Amygdala (tissue), 56 donors: Measurements from ENCODE around the gene UGDH.

ENCODE experiments used
- DNase-seq, 56 donors: peaks; one replicate each; lab custom pipeline; 2025; lab: John Stamatoyannopoulos, UW

UGDH gene

DNA sequence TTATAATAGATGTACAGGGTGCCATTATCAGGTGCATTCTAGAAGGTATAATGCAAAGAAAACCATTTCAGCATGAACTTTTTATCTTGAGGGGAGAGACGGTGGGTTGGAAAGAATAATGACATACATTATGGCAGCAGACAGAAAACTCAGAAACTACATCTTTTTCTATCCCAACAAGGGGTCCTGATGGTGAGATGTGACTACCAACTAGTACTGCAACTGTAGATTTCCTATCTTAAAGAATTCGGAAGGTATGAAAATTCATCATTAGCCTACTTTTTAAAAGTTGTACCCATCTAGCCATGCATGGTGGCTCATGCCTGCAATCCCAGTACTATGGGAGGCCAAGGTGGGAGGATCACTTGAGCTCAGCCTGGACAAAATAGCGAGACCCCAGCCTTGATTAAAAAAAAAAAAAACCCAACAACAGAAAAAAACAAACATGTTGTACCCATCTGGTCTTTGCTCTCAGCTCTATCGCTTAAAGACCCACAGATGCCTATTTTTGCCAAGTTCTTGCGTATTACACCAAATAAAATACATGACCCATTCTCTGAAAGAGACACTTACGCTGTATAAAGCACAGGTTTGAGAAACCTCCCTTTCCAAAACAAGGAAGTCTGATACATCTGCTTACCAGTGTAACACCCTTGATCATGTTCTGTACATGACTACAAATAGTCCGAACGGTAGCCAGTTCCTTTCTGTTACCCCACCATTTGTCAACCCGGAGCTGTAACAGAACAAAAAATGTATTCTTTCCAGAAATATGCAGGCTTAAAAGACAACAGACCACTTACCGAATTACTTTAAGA is 70.1 kb downstream of the UGDH start:
- no peak for DNase-seq

- no peak for DNase-seq
These were observed 71.8 kb downstream of the UGDH start for GRCh38 chr4:39455486-39455885.

DNA sequence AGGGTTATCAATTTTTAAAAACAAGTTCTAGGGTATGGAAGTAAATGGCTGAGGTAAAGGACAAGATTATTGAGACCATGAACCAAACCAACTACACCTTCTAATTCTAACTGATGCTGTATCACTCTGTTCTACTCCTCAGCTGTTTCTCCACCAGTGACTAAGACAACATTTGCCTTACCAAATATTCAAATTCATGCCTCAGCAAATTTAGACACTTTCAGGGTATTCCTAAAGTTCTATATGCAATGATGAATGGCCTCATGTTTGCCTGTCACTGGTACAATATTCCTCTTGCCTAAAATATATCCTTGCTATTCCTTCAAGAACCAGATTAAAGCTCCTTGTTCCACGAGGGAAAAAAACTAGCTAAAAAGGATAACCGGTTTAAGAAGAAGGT is 73.5 kb downstream of the UGDH start:
- DNase-seq: no peak

DNA sequence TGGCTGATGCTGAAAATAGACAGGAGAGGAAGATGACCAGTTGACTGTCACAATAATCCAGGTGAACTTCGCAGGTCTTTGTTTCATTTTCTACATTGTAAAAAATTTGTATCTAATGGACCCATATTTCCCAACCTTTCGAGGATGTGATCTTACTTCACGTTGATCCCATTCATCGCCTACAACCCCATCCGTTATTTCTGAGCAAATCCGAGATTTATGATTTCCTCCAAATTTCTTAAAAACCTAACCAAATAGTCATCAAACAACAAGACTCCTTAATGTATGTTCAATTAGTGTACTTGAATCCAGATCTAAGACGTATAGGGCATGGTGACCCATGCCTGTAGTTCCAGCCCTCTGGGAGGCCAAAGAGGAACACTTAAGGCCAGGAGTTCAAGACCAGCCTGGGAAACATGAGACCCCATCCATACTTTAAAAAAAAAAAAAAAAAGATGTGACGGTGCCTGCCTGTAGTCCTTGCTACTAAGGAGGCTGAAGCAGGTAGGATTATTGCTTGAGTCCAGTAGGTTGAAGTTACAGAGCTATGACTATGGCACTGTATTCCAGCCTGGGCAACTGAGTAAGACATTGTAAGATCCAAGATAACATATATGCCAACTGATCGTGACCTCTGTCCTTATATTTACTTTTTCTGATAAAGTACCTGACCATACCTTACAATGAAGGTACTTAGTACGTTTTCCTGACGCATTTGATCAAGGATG is 74.2 kb downstream of the UGDH start:
- DNase-seq: no peak

DNA sequence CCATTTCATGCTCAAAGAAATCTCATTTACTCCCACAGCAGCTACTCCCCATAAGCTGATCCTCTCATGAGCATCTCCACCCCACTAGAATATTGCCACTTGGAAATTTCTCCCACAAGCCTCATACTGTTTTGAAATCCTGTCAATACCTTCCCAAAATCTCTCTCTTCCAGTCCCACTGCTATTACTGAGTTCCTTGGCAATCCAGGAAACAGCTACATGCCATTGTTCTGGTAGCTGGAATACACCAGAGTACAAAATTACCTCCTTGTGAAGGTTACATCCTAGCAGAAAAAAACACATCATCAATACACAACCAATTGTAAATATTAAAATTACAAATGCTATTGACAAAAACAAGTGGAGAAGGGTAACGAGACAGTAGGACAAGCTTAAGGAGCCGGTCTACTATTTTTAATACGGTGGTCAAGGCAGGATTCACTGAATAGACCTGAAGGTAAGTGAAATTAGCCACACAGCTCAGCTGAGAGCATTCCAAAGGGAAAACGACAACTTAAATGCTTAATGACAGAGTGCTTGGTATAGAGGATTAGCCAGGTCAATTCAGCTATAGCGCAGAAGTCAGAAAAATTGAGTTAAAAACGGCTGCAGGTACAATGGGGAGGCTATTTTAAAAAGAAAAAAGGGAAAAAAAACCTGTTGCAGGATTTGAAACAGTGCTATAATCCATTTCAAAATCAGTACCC is 74.9 kb downstream of the UGDH start:
- no peak for DNase-seq

DNA sequence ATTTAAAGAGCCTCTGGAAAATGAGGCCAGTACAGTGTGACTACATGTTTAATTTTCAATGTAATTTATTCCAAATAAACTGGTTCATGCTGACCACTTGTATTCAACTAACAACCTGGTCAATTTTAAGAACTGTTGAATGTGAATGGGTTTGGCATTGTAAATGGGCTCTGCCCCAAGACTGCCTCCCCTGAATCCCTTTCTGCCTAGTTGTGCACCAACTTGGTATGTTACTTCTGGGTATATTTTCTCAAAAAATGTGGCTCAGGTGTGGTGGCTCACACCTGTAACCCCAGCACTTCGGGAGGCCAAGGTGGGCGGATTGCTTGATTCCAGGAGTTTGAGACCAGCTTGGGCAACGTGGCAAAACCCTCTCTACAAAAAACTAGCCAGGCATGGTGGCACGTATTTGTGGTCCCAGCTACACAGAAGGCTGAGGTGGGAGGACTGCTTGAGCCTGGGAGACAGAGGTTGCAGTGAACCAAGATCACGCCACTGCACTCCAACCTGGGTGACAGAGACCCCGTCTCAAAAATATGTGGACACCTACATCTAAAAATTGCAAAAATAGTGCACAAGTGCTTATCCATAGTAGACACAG is 75.7 kb downstream of the UGDH start:
- no peak for DNase-seq

GRCh38 chr4:39450618-39451017 is 76.6 kb downstream of the UGDH start:
- no peak for DNase-seq
